HepG2 (cell line): ENCODE results near the gene TUT7. TPM values are rescaled to one million over a fixed set of nuclear protein-coding genes. Genes with fewer than 3 reads are reported as not detected.

Experiments used
- ATM ChIP-seq: fragments of 450-650 bp; IDR thresholded peaks from 2 replicates; pipeline ENCODE4 v1.7.1; 2017; ENCODE audit warnings: mild to moderate bottlenecking, borderline replicate concordance
- CCAR2 ChIP-seq: fragments of 200-400 bp; formaldehyde crosslinking; optimal IDR thresholded peaks from 2 replicates; pipeline ENCODE3; 2018; ENCODE audit warnings: low read depth, mild to moderate bottlenecking, low read length, moderate library complexity
- HES4 ChIP-seq: sonication (generic); formaldehyde crosslinking; IDR thresholded peaks from 2 replicates; pipeline ENCODE4 v1.9.0; 2021; ENCODE audit warnings: mild to moderate bottlenecking, missing genetic modification reagents, borderline replicate concordance
- KDM1A ChIP-seq: IDR thresholded peaks from 2 replicates; pipeline ENCODE4 v1.6.1; 2016; ENCODE audit warnings: missing compliant biosample characterization
- KDM4B ChIP-seq: sonication (generic); formaldehyde crosslinking; IDR thresholded peaks from 2 replicates; pipeline ENCODE4 v1.4.0; 2020; ENCODE audit warnings: missing genetic modification reagents
- MED13 ChIP-seq: sonication (generic); formaldehyde crosslinking; IDR thresholded peaks from 2 replicates; pipeline ENCODE4 v1.5.0; 2020; ENCODE audit warnings: missing genetic modification reagents
- MTA1 ChIP-seq: sonication (generic); formaldehyde crosslinking; IDR thresholded peaks from 2 replicates; pipeline ENCODE4 v1.4.0; 2020; ENCODE audit warnings: missing genetic modification reagents, mild to moderate bottlenecking, borderline replicate concordance
- NR1H2 ChIP-seq: sonication (generic); formaldehyde crosslinking; IDR thresholded peaks from 2 replicates; pipeline ENCODE4 v1.8.1; 2022; ENCODE audit warnings: low read depth, missing genetic modification reagents, borderline replicate concordance
- PRDM10 ChIP-seq: sonication (generic); formaldehyde crosslinking; IDR thresholded peaks from 2 replicates; pipeline ENCODE4 v1.4.0; 2020; ENCODE audit warnings: low read depth, missing genetic modification reagents
- RBM22 ChIP-seq: fragments of 200-400 bp; formaldehyde crosslinking; optimal IDR thresholded peaks from 2 replicates; pipeline ENCODE3; 2017; ENCODE audit warnings: mild to moderate bottlenecking, low read length, moderate library complexity
- RFX3 ChIP-seq: IDR thresholded peaks from 2 replicates; pipeline ENCODE4 v1.6.1; 2016; ENCODE audit warnings: missing biosample characterization, missing genetic modification reagents
- SKIL ChIP-seq: sonication (generic); formaldehyde crosslinking; IDR thresholded peaks from 2 replicates; pipeline ENCODE4 v1.8.0; 2022; ENCODE audit warnings: missing genetic modification reagents, mild to moderate bottlenecking, moderate library complexity, borderline replicate concordance
- TBL1XR1 ChIP-seq: fragments of 150-350 bp; IDR thresholded peaks from 2 replicates; pipeline ENCODE4 v1.6.1; 2014; ENCODE audit warnings: borderline replicate concordance, low read length; ENCODE audit not compliant: partially characterized antibody
- ZFP90 ChIP-seq: sonication (generic); formaldehyde crosslinking; IDR thresholded peaks from 2 replicates; pipeline ENCODE4 v1.8.0; 2022; ENCODE audit warnings: missing genetic modification reagents, mild to moderate bottlenecking, inconsistent platforms, borderline replicate concordance
- ZNF460 ChIP-seq: sonication (generic); formaldehyde crosslinking; IDR thresholded peaks from 2 replicates; pipeline ENCODE4 v1.5.1; 2020; ENCODE audit warnings: missing genetic modification reagents, mild to moderate bottlenecking, borderline replicate concordance
- ZNF570 ChIP-seq: sonication (generic); formaldehyde crosslinking; IDR thresholded peaks from 2 replicates; pipeline ENCODE4 v1.4.0; 2020; ENCODE audit warnings: mild to moderate bottlenecking, missing genetic modification reagents, borderline replicate concordance
- ZNF598 ChIP-seq: sonication (generic); formaldehyde crosslinking; IDR thresholded peaks from 2 replicates; pipeline ENCODE4 v1.5.1; 2020; ENCODE audit warnings: mild to moderate bottlenecking, missing genetic modification reagents, borderline replicate concordance
- ZNF616 ChIP-seq: sonication (generic); formaldehyde crosslinking; IDR thresholded peaks from 2 replicates; pipeline ENCODE4 v1.5.0; 2020; ENCODE audit warnings: low read depth, mild to moderate bottlenecking, missing genetic modification reagents
- ZNF782 ChIP-seq: sonication (generic); formaldehyde crosslinking; IDR thresholded peaks from 2 replicates; pipeline ENCODE4 v1.4.0; 2020; ENCODE audit warnings: missing genetic modification reagents, mild to moderate bottlenecking, borderline replicate concordance
- ZUFSP ChIP-seq: sonication (generic); formaldehyde crosslinking; IDR thresholded peaks from 2 replicates; pipeline ENCODE4 v1.9.0; 2021; ENCODE audit warnings: missing genetic modification reagents, mild to moderate bottlenecking, borderline replicate concordance
- polyA plus RNA-seq, 8 experiments: library from polyadenylated mRNA; depleted of rRNA in 3 of 8; stranded (reverse) in 7 of 8; unstranded in 1 of 8; fragments of >200 nt; fragmentation: Illumina TruSeq in 4 of 8; extraction: Trizol in 4 of 8; gene quantifications; 2 replicates each; pipeline versions ENCODE4 v1.2.1 to v1.2.3, GENCODE V29; 2011 to 2016; ENCODE audit warnings: low read depth in 4 of 8, missing spikeins in 1 of 8, mixed read lengths in 1 of 8; ENCODE audit not compliant: insufficient read depth in 1 of 8
- total RNA-seq, 5 experiments: library from RNA; depleted of rRNA; stranded (reverse); fragments of >200 nt; fragmentation: Illumina TruSeq; extraction: Trizol; gene quantifications; 2 replicates each; pipeline ENCODE4 v1.2.3, GENCODE V29; 2016; ENCODE audit warnings: low read depth in 1 of 5
- TF ChIP-seq, protein P1 (sequence below): IDR thresholded peaks from 2 replicates; pipeline ENCODE4 v1.6.1; 2012; ENCODE audit warnings: inconsistent platforms

Gene TUT7
- total and polyA plus RNA-seq, 2 of the 13 experiments (the other 11 are each of a cell fraction or from before 2014, with no cell fraction given), result 12.0 to 19.4 TPM

- TF ChIP-seq ZUFSP (CRISPR knock-in tag), result no peak
- TF ChIP-seq ZNF616 (CRISPR knock-in tag), result no peak
- TF ChIP-seq ZNF460 (CRISPR knock-in tag), result no peak
- peak; percentile 68; the same call in 1 of the 2 replicates for TF ChIP-seq MTA1 (CRISPR knock-in tag)
- 0 out of 2 replicates have a peak, but pooled peaks have one; percentile 10 for TF ChIP-seq KDM1A (CRISPR knock-in tag)
- TF ChIP-seq ATM, result no peak
- TF ChIP-seq, protein P1, sequence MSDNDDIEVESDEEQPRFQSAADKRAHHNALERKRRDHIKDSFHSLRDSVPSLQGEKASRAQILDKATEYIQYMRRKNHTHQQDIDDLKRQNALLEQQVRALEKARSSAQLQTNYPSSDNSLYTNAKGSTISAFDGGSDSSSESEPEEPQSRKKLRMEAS, result peak; percentile 76
- TF ChIP-seq ZNF782 (CRISPR knock-in tag), result peak; percentile 91
- peak; percentile 71 for TF ChIP-seq MED13
- peak; percentile 63; the same call in 1 of the 2 replicates for TF ChIP-seq KDM4B (CRISPR knock-in tag)
- TF ChIP-seq ZNF598, result peak; percentile 89; the same call in 1 of the 2 replicates
- TF ChIP-seq SKIL (CRISPR knock-in tag), result no peak
- peak; percentile 73; the same call in 1 of the 2 replicates for TF ChIP-seq HES4 (CRISPR knock-in tag)
- TF ChIP-seq TBL1XR1, result no peak
- TF ChIP-seq ZFP90 (CRISPR knock-in tag), result peak; percentile 10; the same call in 1 of the 2 replicates
- TF ChIP-seq PRDM10 (CRISPR knock-in tag), result no peak
- TF ChIP-seq RBM22, result no peak
- TF ChIP-seq ZNF570 (CRISPR knock-in tag), result no peak
- TF ChIP-seq CCAR2, result no peak
- no peak for TF ChIP-seq RFX3 (CRISPR knock-in tag)
- no peak for TF ChIP-seq NR1H2 (CRISPR knock-in tag)
Observed at GRCh38 chr9:86282077-86282978, 71.9 kb downstream of the TUT7 start, which contains the start of gene ISCA1 (continued).
